ENCODE data around the gene UBE2N.

UBE2N gene

GRCh38 chr12:93429852-93430251 lies 11.9 kb downstream of the UBE2N start:
- Histone ChIP-seq H3K4me3 (ENCODE audit: low read depth, low read length) (no peak overlapping the region), H3K4me1 (peaks cover 5% of the 10 kb centered on the region), H3K27me3 (no peaks in the 10 kb centered on the region), H3K36me3 (no peaks in the 10 kb centered on the region; the same call in 1 of the 2 replicates), H3K9me3 (no peaks in the 10 kb centered on the region)
- no peak for DNase-seq
- TF ChIP-seq CTCF (IDR thresholded peaks at IDR 0.05; ENCODE audit: low read depth, low read length), result no peak

- no peak for TF ChIP-seq CTCF (IDR thresholded peaks at IDR 0.05; ENCODE audit: low read depth, low read length)
- Histone ChIP-seq H3K4me3 (ENCODE audit: low read depth, low read length) (no peak overlapping the region), H3K9me3 (no peaks in the 10 kb centered on the region), H3K36me3 (no peaks in the 10 kb centered on the region; the same call in 1 of the 2 replicates), H3K27me3 (no peaks in the 10 kb centered on the region), H3K4me1 (peaks cover 5% of the 10 kb centered on the region)
- DNase-seq, result no peak
Measured at GRCh38 chr12:93429448-93429847, 12.3 kb downstream of the UBE2N start.

GRCh38 chr12:93427779-93428564 lies 13.8 kb downstream of the UBE2N start:
- H3K27me3 ChIP-seq, result no peaks in the 10 kb centered on the region
- peaks cover 5% of the 10 kb centered on the region for H3K4me1 ChIP-seq
- no peaks in the 10 kb centered on the region for H3K9me3 ChIP-seq
- no peak overlapping the region for H3K4me3 ChIP-seq (ENCODE audit: low read depth, low read length)
- DNase-seq, result no peak
- no peak for TF ChIP-seq CTCF (IDR thresholded peaks at IDR 0.05; ENCODE audit: low read depth, low read length)
- H3K36me3 ChIP-seq, result no peaks in the 10 kb centered on the region

GRCh38 chr12:93426412-93426805 lies 15.3 kb downstream of the UBE2N start:
- no peak for TF ChIP-seq CTCF (IDR thresholded peaks at IDR 0.05; ENCODE audit: low read depth, low read length)
- Histone ChIP-seq H3K4me3 (ENCODE audit: low read depth, low read length) (no peak overlapping the region), H3K27me3 (no peaks in the 10 kb centered on the region), H3K4me1 (peaks cover 7% of the 10 kb centered on the region), H3K36me3 (no peaks in the 10 kb centered on the region), H3K9me3 (no peaks in the 10 kb centered on the region)
- no peak for DNase-seq

- Histone ChIP-seq H3K36me3 (no peaks in the 10 kb centered on the region), H3K4me3 (ENCODE audit: low read depth, low read length) (no peak overlapping the region), H3K4me1 (peaks cover 7% of the 10 kb centered on the region), H3K27me3 (no peaks in the 10 kb centered on the region), H3K9me3 (no peaks in the 10 kb centered on the region)
- DNase-seq, result no peak
- TF ChIP-seq CTCF (IDR thresholded peaks at IDR 0.05; ENCODE audit: low read depth, low read length), result no peak
Measured at GRCh38 chr12:93425736-93426411, 15.9 kb downstream of the UBE2N start.

- no peaks in the 10 kb centered on the region for H3K9me3 ChIP-seq
- no peaks in the 10 kb centered on the region for H3K27me3 ChIP-seq
- peaks cover 7% of the 10 kb centered on the region for H3K4me1 ChIP-seq
- H3K36me3 ChIP-seq, result no peaks in the 10 kb centered on the region
- no peak overlapping the region for H3K4me3 ChIP-seq (ENCODE audit: low read depth, low read length)
- no peak for TF ChIP-seq CTCF (IDR thresholded peaks at IDR 0.05; ENCODE audit: low read depth, low read length)
- no peak for DNase-seq
Measured at GRCh38 chr12:93422050-93422449, 19.7 kb downstream of the UBE2N start.

Data from BE2C (cell line).